ENCODE measurements around the gene DHH. TPM values are rescaled to one million over a fixed set of nuclear protein-coding genes. Genes with fewer than 3 reads are reported as not detected.

The DHH gene
- total RNA-seq (2021) (0.22 and 0.39 TPM in 2 replicates), Bru-seq, nascent RNA (percentile 22 among the genes with signal in this experiment), BruChase-seq, experiment 1, labeled RNA remaining after a 2-hour chase (percentile 34 among the genes with signal in this experiment), BruChase-seq, experiment 2, labeled RNA remaining after a 6-hour chase (percentile 30 among the genes with signal in this experiment)
- long read RNA-seq = 0 reads

DNA sequence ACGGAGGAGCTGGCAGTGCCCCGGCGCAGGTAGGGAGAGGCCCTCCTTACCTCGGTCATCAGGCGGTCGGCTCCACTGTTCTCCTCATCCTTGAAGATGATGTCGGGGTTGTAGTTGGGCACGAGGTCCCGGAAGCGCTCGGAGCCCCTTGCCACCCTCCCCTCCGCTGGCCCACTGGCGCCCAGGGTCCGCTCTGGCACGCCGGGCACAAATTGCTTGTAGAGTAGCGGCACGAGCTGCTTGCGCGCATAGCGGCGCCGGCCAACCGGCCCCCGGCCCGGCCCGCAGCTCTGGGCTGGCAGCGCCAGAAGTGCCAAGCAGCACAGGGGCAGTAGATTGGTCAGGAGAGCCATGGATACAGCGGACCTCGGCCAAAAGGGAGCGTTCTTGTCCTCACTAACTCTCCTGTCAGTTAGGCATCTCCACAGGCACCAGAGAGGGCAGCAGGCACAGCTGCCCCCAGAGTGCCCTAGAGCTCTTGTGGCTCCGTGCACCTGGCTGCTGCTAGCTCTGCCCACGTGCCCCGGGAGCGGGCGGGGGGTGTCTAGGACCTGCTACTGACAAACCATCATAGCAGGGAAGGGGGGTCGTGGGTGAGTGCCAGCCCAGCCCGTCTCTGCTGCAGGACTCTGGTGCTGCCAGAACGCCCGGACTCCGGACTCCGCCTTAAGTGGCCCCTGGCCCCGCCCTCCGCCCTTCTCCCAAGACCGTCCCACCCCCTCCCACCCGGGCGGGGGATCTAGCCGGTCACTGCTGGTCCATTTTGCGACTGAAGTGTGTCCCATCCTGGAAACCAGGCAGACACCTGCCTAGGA lies at the start of gene DHH:
Gene DHH (minus strand): TSS at position 642 of the 815 bp plus-strand sequence. CDS start 289 bp downstream, at position 353.
- Histone ChIP-seq H3K36me3 (ENCODE audit: insufficient read depth, low read length, poor library complexity, severe bottlenecking) (peaks cover 5% of the 10 kb centered on the region), H3K27me3 (replicated peaks; ENCODE audit: insufficient read depth, low read depth, low read length, poor library complexity) (peaks cover 61% of the 10 kb centered on the region), H3K4me1 (ENCODE audit: insufficient read depth, low read length, poor library complexity, severe bottlenecking) (peaks cover 9% of the 10 kb centered on the region), H3K27ac (ENCODE audit: low read depth, low read length, poor library complexity, severe bottlenecking) (no peak within 1 kb of the TSS), H3K9me3 (ENCODE audit: low read depth, low read length, poor library complexity, severe bottlenecking) (no peaks in the 10 kb centered on the region), H3K4me3 (ENCODE audit: low read depth, low read length, poor library complexity, severe bottlenecking) (peak within 1 kb of the TSS; percentile 10)
- no TSS peak for BruUV-seq (replicated peaks)
- TF ChIP-seq, protein P1, sequence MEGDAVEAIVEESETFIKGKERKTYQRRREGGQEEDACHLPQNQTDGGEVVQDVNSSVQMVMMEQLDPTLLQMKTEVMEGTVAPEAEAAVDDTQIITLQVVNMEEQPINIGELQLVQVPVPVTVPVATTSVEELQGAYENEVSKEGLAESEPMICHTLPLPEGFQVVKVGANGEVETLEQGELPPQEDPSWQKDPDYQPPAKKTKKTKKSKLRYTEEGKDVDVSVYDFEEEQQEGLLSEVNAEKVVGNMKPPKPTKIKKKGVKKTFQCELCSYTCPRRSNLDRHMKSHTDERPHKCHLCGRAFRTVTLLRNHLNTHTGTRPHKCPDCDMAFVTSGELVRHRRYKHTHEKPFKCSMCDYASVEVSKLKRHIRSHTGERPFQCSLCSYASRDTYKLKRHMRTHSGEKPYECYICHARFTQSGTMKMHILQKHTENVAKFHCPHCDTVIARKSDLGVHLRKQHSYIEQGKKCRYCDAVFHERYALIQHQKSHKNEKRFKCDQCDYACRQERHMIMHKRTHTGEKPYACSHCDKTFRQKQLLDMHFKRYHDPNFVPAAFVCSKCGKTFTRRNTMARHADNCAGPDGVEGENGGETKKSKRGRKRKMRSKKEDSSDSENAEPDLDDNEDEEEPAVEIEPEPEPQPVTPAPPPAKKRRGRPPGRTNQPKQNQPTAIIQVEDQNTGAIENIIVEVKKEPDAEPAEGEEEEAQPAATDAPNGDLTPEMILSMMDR (conservative IDR thresholded peaks at IDR 0.05; ENCODE audit: low read depth, low read length) = no peak
- peak; percentile 81 for TF ChIP-seq EZH2 (IDR thresholded peaks at IDR 0.05; ENCODE audit: borderline replicate concordance, low read depth, low read length, poor library complexity, severe bottlenecking)
- POLR2A ChIA-PET (ENCODE audit: low non-redundant PET) = no interaction called here
- CTCF ChIA-PET = interaction anchor here (1.5 kb wide), 1 partner anchor 30 kb away, joined by 5 read pairs; no protein-coding TSS in a partner anchor
- no peak for DNase-seq (ENCODE audit: low spot score)
- intact Hi-C loops (cut with micrococcal nuclease; ENCODE audit: unreplicated experiment) = no loop called here

DNA sequence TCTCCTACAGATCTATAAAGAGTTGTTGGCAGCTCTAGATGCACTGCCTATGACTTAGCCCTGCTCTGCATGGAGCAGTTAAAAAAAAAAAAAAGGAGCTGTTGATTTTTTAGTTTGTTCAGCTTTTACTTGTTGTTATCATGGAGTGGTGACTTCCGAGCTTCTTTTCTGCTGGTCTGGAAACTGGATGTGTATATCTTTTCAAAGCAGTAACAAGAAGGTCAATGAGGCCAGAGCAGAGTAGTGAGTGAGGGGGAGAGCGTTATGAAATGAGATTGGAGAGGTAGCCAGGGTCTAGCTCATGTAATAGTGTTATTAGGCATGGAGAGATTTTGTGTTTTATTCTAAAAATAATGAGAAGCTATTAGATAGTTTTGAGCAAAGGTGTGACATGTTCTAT lies 49.8 kb upstream of the DHH start:
- TF ChIP-seq, protein P1 (conservative IDR thresholded peaks at IDR 0.05; ENCODE audit: low read depth, low read length) = no peak
- no peak for TF ChIP-seq EZH2 (IDR thresholded peaks at IDR 0.05; ENCODE audit: borderline replicate concordance, low read depth, low read length, poor library complexity, severe bottlenecking)
- CTCF ChIA-PET = interaction anchor here (0.6 kb wide), 1 partner anchor 25 kb away, joined by 3 read pairs; no protein-coding TSS in a partner anchor
- POLR2A ChIA-PET (ENCODE audit: low non-redundant PET) = no interaction called here
- no peaks in the 10 kb centered on the region for H3K9me3 ChIP-seq (ENCODE audit: low read depth, low read length, poor library complexity, severe bottlenecking)
- no TSS peak for BruUV-seq (replicated peaks)
- no peaks in the 10 kb centered on the region for H3K36me3 ChIP-seq (ENCODE audit: insufficient read depth, low read length, poor library complexity, severe bottlenecking)
- no peak overlapping the region for H3K4me3 ChIP-seq (ENCODE audit: low read depth, low read length, poor library complexity, severe bottlenecking)
- H3K4me1 ChIP-seq (ENCODE audit: insufficient read depth, low read length, poor library complexity, severe bottlenecking) = no peaks in the 10 kb centered on the region
- H3K27ac ChIP-seq (ENCODE audit: low read depth, low read length, poor library complexity, severe bottlenecking) = no peak overlapping the region
- intact Hi-C loops (cut with micrococcal nuclease; ENCODE audit: unreplicated experiment) = no loop called here
- no peaks in the 10 kb centered on the region for H3K27me3 ChIP-seq (replicated peaks; ENCODE audit: insufficient read depth, low read depth, low read length, poor library complexity)
- no peak for DNase-seq (ENCODE audit: low spot score)

DNA sequence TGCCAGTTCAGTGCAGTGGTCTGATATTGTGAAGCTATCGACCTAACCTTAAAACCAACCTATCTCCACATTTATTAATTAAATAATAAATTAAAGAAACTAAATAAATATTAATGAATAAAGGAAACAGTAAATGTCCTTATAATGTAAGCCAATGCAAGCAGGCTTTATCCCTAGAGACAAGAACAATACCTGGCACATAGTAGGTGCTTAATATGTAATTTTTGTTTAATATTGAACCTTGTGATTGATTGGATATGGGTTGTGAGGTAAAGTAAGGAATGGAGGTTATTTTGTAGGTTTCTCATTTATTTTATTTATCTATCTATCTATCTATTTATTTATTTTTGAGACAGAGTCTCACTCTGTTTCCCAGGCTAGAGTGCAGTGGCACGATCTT lies 44.4 kb upstream of the DHH start:
- POLR2A ChIA-PET (ENCODE audit: low non-redundant PET) = no interaction called here
- Histone ChIP-seq H3K4me1 (ENCODE audit: insufficient read depth, low read length, poor library complexity, severe bottlenecking) (peaks cover 5% of the 10 kb centered on the region), H3K36me3 (ENCODE audit: insufficient read depth, low read length, poor library complexity, severe bottlenecking) (no peaks in the 10 kb centered on the region), H3K4me3 (ENCODE audit: low read depth, low read length, poor library complexity, severe bottlenecking) (no peak overlapping the region), H3K9me3 (ENCODE audit: low read depth, low read length, poor library complexity, severe bottlenecking) (no peaks in the 10 kb centered on the region), H3K27ac (ENCODE audit: low read depth, low read length, poor library complexity, severe bottlenecking) (no peak overlapping the region), H3K27me3 (replicated peaks; ENCODE audit: insufficient read depth, low read depth, low read length, poor library complexity) (no peaks in the 10 kb centered on the region)
- intact Hi-C loops (cut with micrococcal nuclease; ENCODE audit: unreplicated experiment) = no loop called here
- no peak for TF ChIP-seq EZH2 (IDR thresholded peaks at IDR 0.05; ENCODE audit: borderline replicate concordance, low read depth, low read length, poor library complexity, severe bottlenecking)
- TF ChIP-seq, protein P1 (conservative IDR thresholded peaks at IDR 0.05; ENCODE audit: low read depth, low read length) = no peak
- CTCF ChIA-PET = no interaction called here
- DNase-seq (ENCODE audit: low spot score) = no peak
- BruUV-seq (replicated peaks) = no TSS peak

Measured in A673 (cell line).